Right ventricle myocardium superior (tissue), 1 donor: Measurements from ENCODE around the gene RBMY1F. TPM values are rescaled to one million over a fixed set of nuclear protein-coding genes. Genes with fewer than 3 reads are reported as not detected.
"Not testable (repeated sequence)": the region's sequence is repeated elsewhere in the genome, so short reads cannot be mapped to it uniquely, and the experiment has no call there.

Source experiments
- ATAC-seq: fragments of 200-7000 bp; cut with Tn5 transposase; one replicate; pipeline ENCODE4 v1.9.1; 2020; ENCODE audit warnings: mild to moderate bottlenecking; ENCODE audit not compliant: poor library complexity
- DNase-seq: peaks from one replicate; pipeline ENCODE4 v3.0.0-alpha.2; 2020
- intact Hi-C: fragments of 100-400 bp; cut with DNase I; formaldehyde crosslinking; loops from one replicate; pipeline ENCODE4 v1.11.2; 2022
- long read RNA-seq: library from polyadenylated mRNA; unstranded; transcript quantifications from one replicate; pipeline ENCODE4 v2.0.0, GENCODE V29; 2021
- total RNA-seq: library from RNA; stranded (reverse); fragmentation: NEBNext Ultra II Directional; extraction: Animal tissue kit (Norgen Biotek cat#: 25700); gene quantifications from one replicate; pipeline ENCODE4 v1.2.1, GENCODE V29; 2021
- donor health status: DM: no; HTN: yes; CAD: no; lungs with severe emphysema.

Gene RBMY1F
- not detected for total RNA-seq
- long read RNA-seq: 0 reads

DNA sequence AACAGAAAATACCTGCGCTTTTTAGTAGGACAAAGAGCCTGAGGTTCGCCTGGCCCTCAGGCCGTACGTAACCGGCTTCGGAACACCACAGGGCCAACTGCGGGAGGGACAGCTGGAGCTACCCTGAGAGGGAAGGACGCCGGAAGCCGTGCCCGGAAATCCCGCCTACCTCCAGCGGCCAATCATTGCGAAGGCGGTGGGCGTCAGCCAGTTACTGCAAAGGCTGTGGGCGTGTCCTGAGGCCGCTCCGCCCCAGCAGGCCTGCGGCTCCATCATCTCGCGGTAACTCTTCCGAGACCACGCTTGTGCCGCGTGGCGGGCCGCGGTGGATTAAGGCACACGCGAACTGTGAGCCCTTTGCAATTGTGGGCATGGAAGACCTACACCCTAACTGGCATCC lies at the start of gene RBMY1F:
Gene RBMY1F, minus strand, starts transcription at position 101 of the 400 bp plus-strand sequence. CDS start 1,954 bp downstream, outside the sequence.
- ATAC-seq, intact Hi-C loops, DNase-seq: not testable (repeated sequence)

DNA sequence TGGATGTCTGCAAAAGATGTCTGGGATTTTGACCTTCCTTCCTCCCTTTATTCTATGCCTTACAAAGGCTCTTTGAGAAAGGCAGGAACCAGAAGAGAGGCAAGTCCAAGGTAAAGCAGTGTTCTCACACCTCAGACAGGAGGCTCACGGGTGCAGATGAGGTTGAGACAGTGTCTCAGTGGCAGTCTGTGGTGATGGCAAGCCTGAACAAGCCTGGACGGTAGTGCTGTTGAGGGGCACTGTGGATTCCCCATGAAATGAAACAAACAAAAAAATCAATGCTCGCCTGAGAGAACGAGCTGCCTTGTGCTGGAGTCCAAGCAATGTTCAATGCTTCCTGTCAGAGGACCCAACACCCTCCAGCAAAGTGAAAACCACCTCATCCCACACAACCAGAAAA lies 31.6 kb downstream of the RBMY1F start:
- ATAC-seq, intact Hi-C loops, DNase-seq: not testable (repeated sequence)

GRCh38 chrY:22141011-22141695 lies 41.6 kb downstream of the RBMY1F start:
- ATAC-seq: peak; percentile 51
- DNase-seq, intact Hi-C loops: not testable (repeated sequence)

GRCh38 chrY:22134719-22135118 lies 48.0 kb downstream of the RBMY1F start:
- DNase-seq, ATAC-seq, intact Hi-C loops: not testable (repeated sequence)

GRCh38 chrY:22130494-22130893 lies 52.2 kb downstream of the RBMY1F start:
- peak; percentile 73 for ATAC-seq
- DNase-seq, intact Hi-C loops: not testable (repeated sequence)

Other genes with a start within 250 kb of the RBMY1F start
- gene RBMY1J, start 220.5 kb upstream of the RBMY1F start, total RNA-seq: not detected